ACHN (cell line): ENCODE data around the gene HOXA9.

Experiments
- DNase-seq: peaks from one replicate; pipeline ENCODE4 v3.0.0-alpha.2; 2015
- in situ Hi-C: cut with HindIII; loops from 2 replicates; pipeline ENCODE4 v1.10.0; 2017; ENCODE audit warnings: low sequenced_read_pairs, low pct_ligation_motif_present, low pct_unique_long_range_greater_than_20kb

Gene HOXA9

DNA sequence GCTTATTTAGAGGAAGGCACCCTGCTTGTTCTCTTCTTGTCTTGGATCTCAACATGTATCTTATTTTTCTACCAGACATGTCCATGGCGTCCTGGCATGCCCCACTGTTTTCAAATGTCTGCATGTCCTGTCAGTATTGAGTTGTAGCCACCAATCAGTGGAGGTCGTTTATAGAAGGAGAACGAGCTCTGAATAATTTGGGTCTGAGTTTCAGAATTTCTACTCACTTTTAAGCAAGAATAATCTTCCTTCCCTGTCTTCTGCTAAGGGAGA, 37.5 kb upstream of the HOXA9 start:
- no peak for DNase-seq
- in situ Hi-C loops: loop anchor here (25.0 kb wide), 1 partner anchor 385 kb away; no protein-coding TSS in a partner anchor

DNA sequence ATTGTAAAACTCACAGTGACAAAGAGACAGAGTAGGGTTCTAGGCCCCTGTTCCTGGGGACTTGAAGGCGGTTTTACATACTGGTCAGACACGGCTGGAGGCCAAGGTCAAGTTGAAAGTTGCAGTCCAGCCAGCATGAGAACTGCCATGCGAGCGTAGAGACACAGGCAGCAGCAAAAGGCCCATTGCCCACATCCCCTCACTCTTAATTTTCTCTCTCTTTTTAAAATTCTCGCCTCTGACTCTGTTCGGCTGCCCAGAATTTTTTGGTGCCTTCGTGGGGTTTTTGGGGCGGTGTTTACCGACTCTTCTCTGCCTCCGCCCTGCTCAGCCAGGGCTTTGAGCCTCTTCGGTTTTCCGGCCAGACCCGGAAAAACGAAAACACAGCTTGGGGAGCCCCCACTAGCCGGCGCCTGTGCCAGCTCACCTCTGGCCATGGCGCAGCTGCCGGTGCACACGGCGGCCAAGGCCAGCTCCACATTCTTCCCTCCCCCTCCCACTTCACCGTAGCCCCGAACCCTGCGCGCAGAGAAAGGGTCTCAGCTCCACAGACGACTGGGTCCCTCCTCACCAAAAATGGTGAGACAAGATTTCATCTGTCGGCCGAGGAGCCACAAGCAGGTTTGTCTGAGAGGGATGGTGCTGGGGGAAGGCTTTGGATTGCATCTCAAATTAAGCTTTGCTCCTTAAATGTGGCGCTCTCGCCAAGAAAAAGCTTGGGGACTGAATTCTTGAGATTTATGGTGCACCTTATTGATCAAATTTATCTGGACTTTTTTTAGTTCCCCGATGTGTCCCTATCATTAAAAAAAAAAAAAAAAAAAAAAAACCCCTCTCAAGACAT, 36.9 kb upstream of the HOXA9 start:
- no peak for DNase-seq
- in situ Hi-C loops: loop anchor here (25.0 kb wide), 1 partner anchor 385 kb away; no protein-coding TSS in a partner anchor

GRCh38 chr7:27201580-27202017, 36.3 kb upstream of the HOXA9 start:
- in situ Hi-C loops: loop anchor here (25.0 kb wide), 1 partner anchor 386 kb away; no protein-coding TSS in a partner anchor
- DNase-seq: no peak

- no peak for DNase-seq
- in situ Hi-C loops: loop anchor here (25.0 kb wide), 1 partner anchor 386 kb away; no protein-coding TSS in a partner anchor
These were observed 35.6 kb upstream of the HOXA9 start for GRCh38 chr7:27200761-27201579.

GRCh38 chr7:27199849-27200760, 34.8 kb upstream of the HOXA9 start, which contains the start of gene HOXA13:
TSS of gene HOXA13 (minus strand) at chr7:27200091. CDS start at chr7:27200077, 14 bp downstream.
- in situ Hi-C loops: loop anchor here (25.0 kb wide), 1 partner anchor 387 kb away; no protein-coding TSS in a partner anchor
- DNase-seq: peak; percentile 84

GRCh38 chr7:27198871-27199801, 33.8 kb upstream of the HOXA9 start:
- DNase-seq: peak; percentile 45
- in situ Hi-C loops: no loop called here

GRCh38 chr7:27198138-27198841, 33.0 kb upstream of the HOXA9 start:
- in situ Hi-C loops: no loop called here
- DNase-seq: no peak

DNA sequence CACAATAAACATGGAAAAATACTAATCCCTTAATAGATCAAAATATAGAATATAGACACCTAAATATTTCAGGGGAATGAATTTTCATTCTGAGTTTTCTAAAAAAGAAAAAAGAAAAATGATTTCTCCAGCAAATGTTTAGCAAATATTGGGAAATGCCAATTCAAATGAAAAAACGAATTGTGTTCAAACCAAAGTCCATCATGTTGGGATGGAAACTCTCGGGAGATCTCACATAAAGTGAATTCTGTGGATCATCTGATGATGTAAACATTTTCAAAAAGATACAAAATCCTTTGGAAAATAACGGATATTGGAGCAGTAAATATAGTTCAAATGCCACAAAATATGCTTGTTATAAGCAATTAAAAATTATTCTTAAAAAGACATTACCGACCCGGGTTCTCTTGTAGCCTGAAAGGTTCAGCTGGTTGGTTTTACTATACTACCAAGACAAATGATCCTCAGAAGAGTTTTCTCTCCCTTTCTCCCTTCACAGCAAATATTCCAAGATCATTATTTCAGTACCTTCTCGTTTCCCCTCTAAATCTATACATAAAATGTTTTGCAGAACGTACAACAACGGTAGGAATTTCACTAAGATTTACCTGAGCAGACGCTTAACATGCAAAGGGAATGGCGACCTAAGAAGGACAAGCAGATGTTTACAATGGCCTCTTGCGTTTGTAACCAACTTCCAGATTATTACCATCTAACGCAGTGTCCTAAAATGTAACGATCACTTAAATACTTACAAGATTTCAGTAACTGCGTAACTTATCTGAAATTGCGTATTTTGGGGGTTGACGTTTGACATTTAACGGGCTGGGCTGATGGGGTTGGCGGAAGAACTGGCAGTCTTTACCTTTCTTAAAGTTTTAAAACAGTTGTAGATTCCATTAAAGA, 32.1 kb upstream of the HOXA9 start:
- in situ Hi-C loops: no loop called here
- no peak for DNase-seq

- in situ Hi-C loops: no loop called here
- peak; percentile 78 for DNase-seq
These were observed 31.0 kb upstream of the HOXA9 start for GRCh38 chr7:27196287-27196767.

DNA sequence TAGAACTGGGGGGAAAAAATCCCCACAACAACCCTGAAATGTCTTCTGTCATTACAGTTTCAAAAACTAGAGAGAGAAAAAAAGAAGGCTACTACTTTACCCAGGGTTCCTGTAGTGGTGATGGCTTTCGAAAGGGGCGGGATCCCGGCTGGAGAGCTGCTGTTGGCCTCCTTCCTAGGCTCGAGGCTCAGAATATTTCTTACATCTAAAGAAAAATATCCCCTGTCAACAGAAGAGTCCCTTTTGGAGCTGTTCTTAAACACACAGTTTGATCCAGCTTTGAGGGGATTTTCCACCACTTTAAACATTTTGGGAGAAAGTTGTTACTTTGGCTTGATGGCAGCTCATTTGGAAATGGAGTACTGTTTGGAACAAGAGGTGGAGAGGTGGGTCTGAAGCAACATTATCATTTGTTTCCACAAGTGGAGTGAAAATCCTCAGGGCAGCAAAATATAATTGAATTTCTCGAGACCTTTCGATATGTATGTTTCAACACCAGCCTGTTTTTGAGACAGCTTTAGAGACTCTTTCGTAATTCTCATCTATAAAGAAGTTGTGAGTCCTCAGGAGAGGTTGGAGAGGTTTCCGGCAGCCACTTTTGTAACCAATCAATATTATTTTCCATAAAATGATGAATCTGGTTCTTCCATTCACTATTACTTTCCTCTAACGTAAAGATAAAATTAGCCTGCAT, 29.5 kb upstream of the HOXA9 start:
- in situ Hi-C loops: no loop called here
- DNase-seq: no peak

- DNase-seq: no peak
- in situ Hi-C loops: no loop called here
These were observed 28.6 kb upstream of the HOXA9 start for GRCh38 chr7:27194002-27194352.

DNA sequence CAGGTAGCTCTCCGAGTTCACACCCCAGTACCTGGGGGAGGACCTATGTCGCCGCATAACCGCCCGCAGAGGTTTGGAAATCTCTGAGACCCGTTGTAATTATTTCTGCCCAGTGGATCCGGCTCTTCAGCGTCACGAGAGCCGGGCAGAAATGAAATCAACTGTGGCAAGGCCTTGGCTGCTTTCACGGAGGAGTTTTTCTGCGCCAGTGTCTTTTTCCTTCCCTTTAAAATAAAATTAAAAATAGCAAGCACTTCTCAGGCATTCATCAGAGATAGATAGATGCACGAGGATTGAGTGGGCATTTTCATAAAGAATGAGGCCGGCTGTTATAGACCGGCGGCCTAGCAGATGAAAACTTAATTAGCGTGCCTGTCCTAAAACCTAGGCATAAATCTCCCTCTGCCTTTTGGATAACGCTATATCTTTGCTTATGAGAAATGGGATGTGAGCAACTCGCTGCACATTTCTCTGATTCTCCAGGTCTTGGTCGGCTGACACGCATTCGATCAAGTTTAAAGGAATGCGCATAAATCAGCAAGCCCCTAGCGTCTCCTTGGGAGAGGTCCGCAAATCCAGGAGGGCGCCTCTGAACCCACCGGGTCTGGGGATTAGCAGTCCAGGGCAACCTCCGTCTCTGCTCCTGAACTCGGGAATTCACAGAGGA, 28.1 kb upstream of the HOXA9 start:
- in situ Hi-C loops: no loop called here
- no peak for DNase-seq

GRCh38 chr7:27192546-27193334, 27.4 kb upstream of the HOXA9 start:
- DNase-seq: peak; percentile 40
- in situ Hi-C loops: no loop called here

GRCh38 chr7:27191833-27192545, 26.7 kb upstream of the HOXA9 start:
- in situ Hi-C loops: no loop called here
- DNase-seq: no peak
